Testis (tissue), 2 donors: ENCODE data around the gene DIS3L2.

Experiments
- POLR2A ChIP-seq: fragments of 450-650 bp; IDR thresholded peaks from one replicate; pipeline ENCODE4 v1.6.1; 2017; ENCODE audit warnings: antibody characterized with exemption, mild to moderate bottlenecking, moderate library complexity
- TF ChIP-seq, protein P1 (sequence below), 3 experiments: fragments of 450-650 bp in 2 of 3; fragments of 200-600 bp in 1 of 3; sonication (generic) in 1 of 3; IDR thresholded peaks; one replicate each; pipeline ENCODE4 v1.5.1; 2016 to 2019; ENCODE audit warnings: antibody characterized with exemption in 3 of 3, mild to moderate bottlenecking in 2 of 3, moderate library complexity in 1 of 3

DNA sequence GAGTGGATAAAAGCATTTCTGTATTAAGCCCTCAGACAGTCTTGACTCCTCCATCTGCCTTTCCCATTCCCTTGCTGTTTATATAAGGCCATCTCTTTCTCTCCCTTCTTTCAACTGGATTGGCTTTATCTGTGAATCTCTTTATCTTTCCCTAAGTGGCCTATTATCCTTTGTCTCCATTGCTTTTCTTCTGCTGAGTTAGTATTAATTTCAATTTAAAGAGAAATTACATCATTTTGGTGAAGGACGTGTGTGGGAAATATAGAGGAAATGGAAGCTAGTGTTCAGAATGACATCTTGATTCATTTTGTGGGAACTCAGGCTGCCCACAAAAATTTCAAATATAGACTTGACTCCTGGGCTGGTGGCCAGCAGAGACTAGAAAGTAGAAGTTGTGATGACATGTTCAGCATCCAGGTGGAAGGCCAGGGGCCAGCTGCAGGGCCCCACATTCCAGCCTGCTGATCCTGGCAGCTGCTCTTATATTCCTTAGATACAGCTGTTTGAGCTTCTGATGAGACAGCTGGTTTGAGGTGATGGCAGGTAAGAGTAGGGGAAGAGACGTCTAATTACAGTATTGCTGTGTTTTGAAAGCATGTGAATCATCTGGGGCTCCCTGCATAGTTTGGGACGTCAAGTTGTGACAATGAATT lies 52.3 kb downstream of the DIS3L2 start:
- TF ChIP-seq, protein P1, sequence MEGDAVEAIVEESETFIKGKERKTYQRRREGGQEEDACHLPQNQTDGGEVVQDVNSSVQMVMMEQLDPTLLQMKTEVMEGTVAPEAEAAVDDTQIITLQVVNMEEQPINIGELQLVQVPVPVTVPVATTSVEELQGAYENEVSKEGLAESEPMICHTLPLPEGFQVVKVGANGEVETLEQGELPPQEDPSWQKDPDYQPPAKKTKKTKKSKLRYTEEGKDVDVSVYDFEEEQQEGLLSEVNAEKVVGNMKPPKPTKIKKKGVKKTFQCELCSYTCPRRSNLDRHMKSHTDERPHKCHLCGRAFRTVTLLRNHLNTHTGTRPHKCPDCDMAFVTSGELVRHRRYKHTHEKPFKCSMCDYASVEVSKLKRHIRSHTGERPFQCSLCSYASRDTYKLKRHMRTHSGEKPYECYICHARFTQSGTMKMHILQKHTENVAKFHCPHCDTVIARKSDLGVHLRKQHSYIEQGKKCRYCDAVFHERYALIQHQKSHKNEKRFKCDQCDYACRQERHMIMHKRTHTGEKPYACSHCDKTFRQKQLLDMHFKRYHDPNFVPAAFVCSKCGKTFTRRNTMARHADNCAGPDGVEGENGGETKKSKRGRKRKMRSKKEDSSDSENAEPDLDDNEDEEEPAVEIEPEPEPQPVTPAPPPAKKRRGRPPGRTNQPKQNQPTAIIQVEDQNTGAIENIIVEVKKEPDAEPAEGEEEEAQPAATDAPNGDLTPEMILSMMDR (IDR thresholded peaks at IDR 0.05) = no peak
- TF ChIP-seq POLR2A = no peak
